Cardiac ventricle fibroblast (primary cell): Measurements from ENCODE around the gene DYNLT2B. TPM values are rescaled to one million over a fixed set of nuclear protein-coding genes. Genes with fewer than 3 reads are reported as not detected.

Experiments
- total RNA-seq: library from RNA; depleted of rRNA; stranded (reverse); fragments of >200 nt; gene quantifications from 2 replicates; pipeline ENCODE4 v1.2.3, GENCODE V29; 2015

DYNLT2B gene
- 5.5 and 15.9 TPM in 2 replicates for total RNA-seq

GRCh38 chr3:196317687-196318467, at the start of gene DYNLT2B:
Gene DYNLT2B (minus strand): TSS chr3:196318240. CDS start chr3:196318152, 88 bp downstream.

GRCh38 chr3:196287440-196288140, 30.4 kb downstream of the DYNLT2B start, which contains the start of gene PCYT1A:
Gene PCYT1A (minus strand): TSS chr3:196287726. CDS start chr3:196270531, 17,195 bp downstream.

Other genes with a start within 250 kb of the DYNLT2B start
- gene TFRC, start 236.2 kb downstream of the DYNLT2B start, total RNA-seq = 83.4 and 94.4 TPM in 2 replicates
- not detected in 2 replicates for gene ZDHHC19, start 106.8 kb downstream of the DYNLT2B start, total RNA-seq
- gene SLC51A, start 101.7 kb downstream of the DYNLT2B start, total RNA-seq = not detected in 2 replicates
- gene PCYT1A, start 30.5 kb downstream of the DYNLT2B start, total RNA-seq = 40.6 and 64.1 TPM in 2 replicates
- gene TM4SF19, start 20.1 kb upstream of the DYNLT2B start, total RNA-seq = not detected in 2 replicates
- 19.7 and 21.7 TPM in 2 replicates for gene UBXN7, start 114.2 kb upstream of the DYNLT2B start, total RNA-seq
- gene RNF168, start 185.5 kb upstream of the DYNLT2B start, total RNA-seq = 14.0 and 14.9 TPM in 2 replicates
- gene SMCO1, start 197.1 kb upstream of the DYNLT2B start, total RNA-seq = not detected in 2 replicates